ENCODE measurements around the gene KLF13. TPM values are rescaled to one million over a fixed set of nuclear protein-coding genes. Genes with fewer than 3 reads are reported as not detected.

KLF13 gene
- total RNA-seq, 4 donors from 2014 or later, result 50.8 to 151 (median 98.7) TPM

GRCh38 chr15:31385736-31386135 is 59.1 kb downstream of the KLF13 start:
- no peak overlapping the region for H3K4me3 ChIP-seq (ENCODE audit: low read depth, poor library complexity, severe bottlenecking)
- intact Hi-C loops (cut with DNase I; ENCODE audit: low total_unique reads), result no loop called here
- DNase-seq (ENCODE audit: low spot score in 2 of 2), result no peak
- WGBS, 2 donors, result 68 to 76% methylated on average over 3 of the region's 3 CpGs
- TF ChIP-seq CTCF (IDR thresholded peaks at IDR 0.05), result no peak
- TF ChIP-seq POLR2A (IDR thresholded peaks at IDR 0.05), result no peak

DNA sequence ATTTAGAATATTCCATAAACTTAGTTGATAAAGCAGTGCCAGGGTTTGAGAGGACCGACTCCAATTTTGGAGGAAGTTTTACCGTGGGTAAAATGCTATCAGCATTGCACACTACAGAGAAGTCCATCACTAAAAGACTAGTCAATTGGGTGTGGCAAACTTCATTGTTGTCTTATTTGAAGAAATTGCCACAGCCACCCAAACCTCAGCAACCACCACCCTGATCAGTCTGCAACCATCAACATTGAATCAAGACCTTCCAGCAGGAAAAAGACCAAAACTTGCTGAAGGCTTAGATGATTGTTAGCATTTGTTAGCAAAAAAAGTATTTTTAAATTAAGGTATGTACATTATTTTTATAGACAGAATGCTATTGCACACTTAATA is 60.5 kb downstream of the KLF13 start:
- DNase-seq (ENCODE audit: low spot score in 2 of 2), result no peak
- WGBS, 2 donors, result 75 to 90% methylated on average over 2 of the region's 2 CpGs
- TF ChIP-seq CTCF (IDR thresholded peaks at IDR 0.05) (no peak), POLR2A (IDR thresholded peaks at IDR 0.05) (no peak)
- intact Hi-C loops (cut with DNase I; ENCODE audit: low total_unique reads), result no loop called here
- no peak overlapping the region for H3K4me3 ChIP-seq (ENCODE audit: low read depth, poor library complexity, severe bottlenecking)

DNA sequence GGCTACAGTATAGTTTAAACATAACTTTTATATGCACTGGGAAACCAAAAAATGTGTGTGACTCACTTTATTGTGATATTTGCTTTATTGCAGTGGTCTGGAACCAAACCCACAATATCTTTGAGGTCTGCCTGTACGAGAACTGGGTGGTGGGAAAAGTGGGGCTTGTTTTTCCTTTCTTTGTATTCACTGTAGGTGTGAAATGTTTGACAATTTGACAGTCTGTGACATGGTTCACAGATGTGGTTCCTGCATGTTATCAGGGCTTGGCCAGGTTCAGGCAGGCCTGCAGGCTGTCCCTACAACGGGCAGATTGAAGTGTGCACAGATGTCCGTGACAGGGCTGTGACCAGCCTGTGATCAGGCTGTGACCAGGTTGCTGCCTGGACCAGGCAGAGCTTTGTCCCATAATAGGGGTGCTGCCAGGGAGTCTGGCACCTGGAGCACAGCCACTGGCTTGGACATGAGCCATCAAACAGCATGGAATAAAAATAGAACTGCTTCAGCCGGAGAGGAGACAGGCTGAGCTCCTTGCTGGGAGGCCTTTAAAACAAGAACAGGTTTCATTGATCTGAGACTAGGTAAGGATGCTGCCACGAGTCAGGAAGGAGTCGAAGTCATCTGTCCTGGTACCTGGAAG is 61.0 kb downstream of the KLF13 start:
- TF ChIP-seq POLR2A (IDR thresholded peaks at IDR 0.05) (no peak), CTCF (IDR thresholded peaks at IDR 0.05) (no peak)
- DNase-seq (ENCODE audit: low spot score in 2 of 2), result peak in 1 of 2 donors; percentile 86
- H3K4me3 ChIP-seq (ENCODE audit: low read depth, poor library complexity, severe bottlenecking), result no peak overlapping the region
- intact Hi-C loops (cut with DNase I; ENCODE audit: low total_unique reads), result no loop called here
- whole genome bisulfite sequencing, 2 donors, result 27 to 37% methylated on average over 6 of the region's 6 CpGs

GRCh38 chr15:31389576-31389975 is 62.9 kb downstream of the KLF13 start:
- DNase-seq (ENCODE audit: low spot score in 2 of 2), result peak; percentile 11 to 73
- intact Hi-C loops (cut with DNase I; ENCODE audit: low total_unique reads), result no loop called here
- no peak overlapping the region for H3K4me3 ChIP-seq (ENCODE audit: low read depth, poor library complexity, severe bottlenecking)
- 98 to 100% methylated on average over 4 of the region's 4 CpGs for WGBS, 2 donors
- TF ChIP-seq CTCF (IDR thresholded peaks at IDR 0.05) (no peak), POLR2A (IDR thresholded peaks at IDR 0.05) (no peak)

DNA sequence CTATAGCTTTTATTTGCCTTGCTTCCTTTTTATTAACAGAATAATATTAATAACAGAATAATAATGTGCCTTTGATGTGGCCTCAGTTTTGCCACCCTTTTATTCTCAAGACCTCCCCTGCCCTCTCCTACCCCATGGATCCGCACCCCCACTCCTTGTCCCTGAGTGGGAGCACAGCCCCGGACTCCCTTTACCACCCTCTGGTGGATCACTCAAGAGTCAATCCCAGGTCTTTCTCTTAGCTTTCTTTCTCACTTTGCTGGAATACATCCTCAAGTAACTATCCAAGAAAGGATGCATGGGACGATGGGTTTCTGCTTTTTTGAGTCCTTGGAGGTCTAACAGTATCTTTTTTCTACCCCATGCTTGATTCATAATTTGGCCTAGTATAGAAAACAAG is 63.4 kb downstream of the KLF13 start:
- WGBS, 2 donors, result 97% methylated on average over 3 of the region's 3 CpGs
- intact Hi-C loops (cut with DNase I; ENCODE audit: low total_unique reads), result no loop called here

More for the DNA sequence above, 63.4 kb downstream of the KLF13 start:
- H3K4me3 ChIP-seq (ENCODE audit: low read depth, poor library complexity, severe bottlenecking), result no peak overlapping the region
- TF ChIP-seq CTCF (IDR thresholded peaks at IDR 0.05) (no peak), POLR2A (IDR thresholded peaks at IDR 0.05) (no peak)
- DNase-seq (ENCODE audit: low spot score in 2 of 2), result peak; percentile 11 to 36
